ENCODE measurements around the gene EPHB1.

DNA sequence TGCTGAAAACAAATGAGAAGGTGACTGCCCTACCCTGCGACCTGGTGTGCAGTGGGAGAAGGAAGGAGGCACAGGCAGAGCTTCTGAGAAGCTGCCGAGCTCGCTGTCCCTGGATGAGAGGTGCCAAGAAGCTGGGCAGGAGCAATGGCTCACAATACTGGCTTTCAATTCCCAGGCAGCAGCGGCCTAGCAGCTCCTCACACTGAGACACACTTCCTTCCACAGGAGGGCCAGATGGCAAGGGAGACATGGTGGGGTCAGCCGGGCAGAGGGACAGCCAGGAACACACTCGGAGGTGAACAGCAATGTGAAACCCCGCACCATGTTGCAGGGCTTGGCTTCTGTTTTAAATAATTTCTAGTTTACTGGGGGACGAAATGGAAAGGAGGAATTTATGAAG is 314.6 kb downstream of the EPHB1 start:
- TF ChIP-seq, protein P1, sequence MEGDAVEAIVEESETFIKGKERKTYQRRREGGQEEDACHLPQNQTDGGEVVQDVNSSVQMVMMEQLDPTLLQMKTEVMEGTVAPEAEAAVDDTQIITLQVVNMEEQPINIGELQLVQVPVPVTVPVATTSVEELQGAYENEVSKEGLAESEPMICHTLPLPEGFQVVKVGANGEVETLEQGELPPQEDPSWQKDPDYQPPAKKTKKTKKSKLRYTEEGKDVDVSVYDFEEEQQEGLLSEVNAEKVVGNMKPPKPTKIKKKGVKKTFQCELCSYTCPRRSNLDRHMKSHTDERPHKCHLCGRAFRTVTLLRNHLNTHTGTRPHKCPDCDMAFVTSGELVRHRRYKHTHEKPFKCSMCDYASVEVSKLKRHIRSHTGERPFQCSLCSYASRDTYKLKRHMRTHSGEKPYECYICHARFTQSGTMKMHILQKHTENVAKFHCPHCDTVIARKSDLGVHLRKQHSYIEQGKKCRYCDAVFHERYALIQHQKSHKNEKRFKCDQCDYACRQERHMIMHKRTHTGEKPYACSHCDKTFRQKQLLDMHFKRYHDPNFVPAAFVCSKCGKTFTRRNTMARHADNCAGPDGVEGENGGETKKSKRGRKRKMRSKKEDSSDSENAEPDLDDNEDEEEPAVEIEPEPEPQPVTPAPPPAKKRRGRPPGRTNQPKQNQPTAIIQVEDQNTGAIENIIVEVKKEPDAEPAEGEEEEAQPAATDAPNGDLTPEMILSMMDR (IDR thresholded peaks at IDR 0.05), result no peak
- TF ChIP-seq POLR2AphosphoS5 (IDR thresholded peaks at IDR 0.05), result no peak
